Osteocyte (in vitro differentiated cells): ENCODE measurements around the gene ELANE. TPM values are rescaled to one million over a fixed set of nuclear protein-coding genes. Genes with fewer than 3 reads are reported as not detected.

Experiments
- DNase-seq: peaks from one replicate; pipeline ENCODE4 v3.0.0; 2021; ENCODE audit warnings: mixed read lengths; ENCODE audit not compliant: unreplicated experiment; ENCODE audit errors: extremely low spot score
- H3K27ac Mint-ChIP-seq: one replicate; pipeline ENCODE4 v1.8.0; 2021; ENCODE audit warnings: mild to moderate bottlenecking, mixed read lengths; ENCODE audit not compliant: unreplicated experiment
- H3K27me3 Mint-ChIP-seq: one replicate; pipeline ENCODE4 v1.8.0; 2021; ENCODE audit warnings: mixed read lengths; ENCODE audit not compliant: unreplicated experiment
- H3K36me3 Mint-ChIP-seq: one replicate; pipeline ENCODE4 v1.8.0; 2021; ENCODE audit warnings: mixed read lengths; ENCODE audit not compliant: unreplicated experiment
- H3K4me1 Mint-ChIP-seq: one replicate; pipeline ENCODE4 v1.8.0; 2021; ENCODE audit warnings: mixed read lengths; ENCODE audit not compliant: unreplicated experiment
- H3K4me3 Mint-ChIP-seq: one replicate; pipeline ENCODE4 v1.8.0; 2021; ENCODE audit warnings: mild to moderate bottlenecking, moderate library complexity, mixed read lengths; ENCODE audit not compliant: unreplicated experiment
- H3K9me3 Mint-ChIP-seq: one replicate; pipeline ENCODE4 v1.8.0; 2021; ENCODE audit warnings: mixed read lengths; ENCODE audit not compliant: unreplicated experiment
- CTCF ChIP-seq: fragments of 200-600 bp; sonication (generic); IDR thresholded peaks from 2 replicates; pipeline ENCODE4 v1.5.0; 2021; ENCODE audit warnings: antibody characterized with exemption, mild to moderate bottlenecking, moderate library complexity
- total RNA-seq: library from RNA; stranded (reverse); gene quantifications from 2 replicates; pipeline ENCODE4 v1.2.1, GENCODE V29; 2021

The ELANE gene
- total RNA-seq, 1 donor from 2014 or later: 1.2 TPM

GRCh38 chr19:804419-805165, 47.5 kb upstream of the ELANE start:
- H3K4me3 Mint-ChIP-seq: no peak overlapping the region

GRCh38 chr19:805166-805551, 46.9 kb upstream of the ELANE start:
- no peak for TF ChIP-seq CTCF
- no peak overlapping the region for H3K4me3 Mint-ChIP-seq

More at GRCh38 chr19:804419-805165, 47.5 kb upstream of the ELANE start:
- H3K27me3 Mint-ChIP-seq: no peaks in the 10 kb centered on the region
- no peaks in the 10 kb centered on the region for H3K9me3 Mint-ChIP-seq
- peaks cover 45% of the 10 kb centered on the region for H3K4me1 Mint-ChIP-seq
- TF ChIP-seq CTCF: no peak
- DNase-seq: peak; percentile 85
- peaks cover 29% of the 10 kb centered on the region for H3K36me3 Mint-ChIP-seq
- H3K27ac Mint-ChIP-seq: no peak overlapping the region

GRCh38 chr19:805600-806550, 46.2 kb upstream of the ELANE start:
- H3K4me1 Mint-ChIP-seq: peaks cover 33% of the 10 kb centered on the region
- no peaks in the 10 kb centered on the region for H3K9me3 Mint-ChIP-seq
- H3K27me3 Mint-ChIP-seq: no peaks in the 10 kb centered on the region
- H3K36me3 Mint-ChIP-seq: peaks cover 23% of the 10 kb centered on the region
- H3K4me3 Mint-ChIP-seq: no peak overlapping the region
- no peak for TF ChIP-seq CTCF
- H3K27ac Mint-ChIP-seq: no peak overlapping the region
- no peak for DNase-seq

More at GRCh38 chr19:805166-805551, 46.9 kb upstream of the ELANE start:
- Mint-ChIP-seq H3K27ac (no peak overlapping the region), H3K9me3 (no peaks in the 10 kb centered on the region), H3K27me3 (no peaks in the 10 kb centered on the region), H3K36me3 (peaks cover 25% of the 10 kb centered on the region), H3K4me1 (peaks cover 40% of the 10 kb centered on the region)
- peak; percentile 84 for DNase-seq

- H3K27ac Mint-ChIP-seq: peak overlapping the region; percentile 43
- no peak for TF ChIP-seq CTCF
- no peaks in the 10 kb centered on the region for H3K27me3 Mint-ChIP-seq
- no peaks in the 10 kb centered on the region for H3K9me3 Mint-ChIP-seq
- H3K4me1 Mint-ChIP-seq: peaks cover 22% of the 10 kb centered on the region
- H3K4me3 Mint-ChIP-seq: no peak overlapping the region
- no peak for DNase-seq
- H3K36me3 Mint-ChIP-seq: peaks cover 30% of the 10 kb centered on the region
Observed at GRCh38 chr19:806815-807421, 45.2 kb upstream of the ELANE start.
